Suppressor macrophage treated with lipopolysaccharide for 4 hours (primary cell): ENCODE data around the gene CEP19.
A peak's percentile ranks its signal among the peaks of the same experiment; 100 is the strongest.
"Not testable (repeated sequence)": the region's sequence is repeated elsewhere in the genome, so short reads cannot be mapped to it uniquely, and the experiment has no call there.

Experiments
- DNase-seq: peaks from one replicate; pipeline ENCODE4 v3.0.0-alpha.2; 2020

Gene CEP19, protein sequence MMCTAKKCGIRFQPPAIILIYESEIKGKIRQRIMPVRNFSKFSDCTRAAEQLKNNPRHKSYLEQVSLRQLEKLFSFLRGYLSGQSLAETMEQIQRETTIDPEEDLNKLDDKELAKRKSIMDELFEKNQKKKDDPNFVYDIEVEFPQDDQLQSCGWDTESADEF

DNA sequence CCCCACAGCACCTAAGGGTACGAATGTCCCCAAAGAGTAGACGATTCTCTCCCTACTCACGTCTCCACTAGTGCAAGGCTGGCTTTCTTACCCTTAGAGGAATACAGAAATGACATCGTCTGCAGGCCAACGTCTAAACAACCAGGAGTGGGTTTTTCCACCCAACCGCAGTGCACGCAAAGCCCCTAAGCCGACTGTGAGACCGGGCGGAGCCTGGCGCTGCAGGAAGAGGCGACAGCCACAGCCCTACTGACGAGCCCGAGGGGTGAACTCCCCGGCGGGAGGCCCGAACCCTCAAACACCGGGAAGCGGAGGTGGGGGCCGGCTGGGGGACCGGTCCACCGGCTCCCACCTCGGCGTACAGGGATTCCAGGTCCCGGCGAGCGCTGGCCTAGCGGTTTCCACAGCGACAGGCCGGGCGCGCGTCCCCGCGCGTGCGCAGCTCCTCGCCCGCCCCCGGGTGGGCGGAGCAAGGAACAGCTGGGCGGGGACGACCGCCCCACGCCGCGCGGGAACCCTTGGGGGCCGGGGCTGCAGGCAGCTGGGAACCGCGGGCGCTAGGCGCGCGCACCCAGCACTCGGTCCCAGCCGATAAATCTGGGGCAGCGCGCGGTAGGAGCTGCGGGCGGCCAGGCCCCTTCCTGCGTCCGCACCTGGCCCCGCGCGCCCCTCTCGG lies at the start of gene CEP19, which contains the start of gene PIGX:
Gene CEP19 (minus strand): TSS at position 413 of the 676 bp plus-strand sequence. CDS start 3,593 bp downstream, outside the sequence.
Gene PIGX (plus strand): TSS at position 540 of the 676 bp plus-strand sequence.
- DNase-seq = peak; percentile 93

DNA sequence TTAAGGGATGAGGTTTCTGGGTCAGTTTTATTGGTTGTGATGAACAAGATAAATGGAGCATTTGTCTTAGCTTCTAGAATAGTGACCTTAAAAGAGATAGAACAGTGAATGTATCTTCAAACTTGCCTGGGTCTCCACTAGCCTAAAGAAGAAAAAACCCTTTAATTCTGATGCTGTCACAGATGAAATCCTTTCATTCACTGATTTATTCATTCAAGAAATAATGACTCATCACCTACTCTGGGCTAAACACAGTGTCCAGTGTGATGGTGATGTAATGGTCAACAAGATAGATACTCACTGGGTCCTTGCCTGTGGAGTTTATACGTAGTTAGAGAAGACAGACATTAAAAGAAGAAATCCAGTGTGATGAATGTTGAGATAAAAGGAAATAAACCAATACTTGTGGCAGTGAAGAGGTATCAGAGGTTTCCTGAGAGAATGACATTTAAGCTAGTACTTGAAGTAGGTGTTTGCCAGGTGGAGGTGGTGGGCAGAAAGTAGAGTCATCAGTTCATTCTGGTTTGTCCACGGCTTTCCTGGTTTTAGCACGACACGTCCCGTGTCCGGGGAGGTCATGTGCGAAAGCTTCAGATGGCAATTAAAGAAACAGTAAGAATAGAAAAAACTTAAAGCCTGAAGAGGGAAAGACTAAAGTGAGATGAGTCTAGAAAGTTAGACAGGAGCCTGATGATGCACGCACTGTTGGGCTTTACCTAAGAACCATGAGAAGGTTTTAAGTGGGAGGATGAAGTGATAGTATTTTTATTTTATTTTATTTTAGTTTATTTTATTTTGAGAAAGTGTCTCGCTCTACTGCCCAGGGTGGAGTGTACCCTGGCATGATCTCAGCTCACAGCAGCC lies 46.1 kb upstream of the CEP19 start:
- peak; percentile 62 for DNase-seq

DNA sequence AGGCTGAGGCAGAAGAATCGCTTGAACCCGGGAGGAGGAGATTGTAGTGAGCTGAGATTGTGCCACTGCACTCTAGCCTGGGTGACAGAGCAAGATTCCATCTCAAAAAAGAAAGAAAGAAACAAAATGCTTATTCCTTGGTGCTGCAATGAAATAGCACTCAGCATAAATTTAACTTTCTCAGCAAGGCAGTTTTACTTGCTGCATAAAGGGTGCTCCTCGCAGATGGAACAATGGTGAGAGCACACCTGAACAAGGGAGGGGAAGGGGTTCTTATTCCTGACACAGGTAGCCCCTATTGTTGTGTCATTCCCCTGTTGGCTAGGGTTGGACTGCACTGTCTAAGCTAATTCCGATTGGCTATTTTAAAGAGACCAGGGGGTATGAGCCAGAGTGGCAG lies 44.7 kb upstream of the CEP19 start:
- DNase-seq = no peak

DNA sequence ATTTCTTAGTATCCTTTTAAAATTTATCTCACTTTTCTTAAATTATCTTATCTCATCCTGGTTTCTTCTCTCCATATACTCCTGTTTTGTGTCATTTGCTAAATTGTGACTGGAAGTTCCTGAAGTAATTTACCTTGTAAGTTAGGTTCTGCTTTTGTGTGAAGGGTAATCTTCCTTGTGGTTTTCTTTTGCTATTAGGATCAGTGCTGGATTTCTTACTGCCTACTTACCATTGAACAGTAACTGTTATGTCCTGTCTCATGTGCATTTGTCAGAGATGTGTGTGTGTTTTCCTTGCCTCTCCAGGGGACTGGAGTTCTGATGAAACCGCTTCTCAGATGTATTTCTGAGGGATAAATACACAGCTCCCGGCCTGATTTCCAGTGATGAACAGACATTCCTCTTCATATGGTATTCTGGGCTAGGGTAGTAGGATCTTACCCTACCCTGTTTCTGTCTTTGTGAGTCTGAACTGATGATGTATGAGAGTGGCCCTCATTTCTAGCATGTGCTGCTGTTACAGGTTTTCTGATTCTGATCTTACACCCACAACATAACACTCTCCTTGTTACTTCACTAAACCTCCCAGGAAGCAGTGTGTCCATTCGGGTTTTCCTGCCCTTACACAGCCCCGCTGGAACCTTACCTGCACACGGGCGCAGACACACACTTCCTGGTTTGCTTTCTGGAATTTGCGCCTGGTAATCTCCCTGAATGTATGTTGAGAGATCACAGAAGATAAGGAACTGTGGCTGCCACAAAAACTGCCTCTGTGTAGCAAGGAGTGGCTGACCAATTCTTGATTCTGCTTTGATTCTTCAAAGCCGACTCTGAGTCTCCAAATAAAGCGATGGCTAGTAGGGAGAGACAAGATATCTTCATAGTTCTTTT lies 42.3 kb upstream of the CEP19 start:
- DNase-seq = no peak

DNA sequence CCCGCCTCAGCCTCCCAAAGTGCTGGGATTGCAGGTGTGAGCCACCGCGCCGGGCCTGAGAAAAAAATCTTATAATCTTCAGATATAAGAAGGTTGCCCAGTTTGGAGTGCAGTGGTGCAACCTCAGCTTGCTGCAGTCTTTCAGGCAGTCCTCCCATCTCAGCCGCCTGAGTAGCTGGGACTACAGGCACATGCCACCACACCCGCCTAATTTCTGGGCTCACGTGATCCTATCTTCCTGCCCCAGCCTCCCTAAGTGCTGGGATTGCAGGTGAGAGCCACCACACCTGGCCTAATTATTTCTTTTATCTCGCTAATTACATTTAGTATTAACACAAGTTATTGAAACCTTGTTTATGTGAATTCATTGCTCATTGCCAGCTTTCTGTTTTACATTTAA lies 41.2 kb upstream of the CEP19 start:
- no peak for DNase-seq

DNA sequence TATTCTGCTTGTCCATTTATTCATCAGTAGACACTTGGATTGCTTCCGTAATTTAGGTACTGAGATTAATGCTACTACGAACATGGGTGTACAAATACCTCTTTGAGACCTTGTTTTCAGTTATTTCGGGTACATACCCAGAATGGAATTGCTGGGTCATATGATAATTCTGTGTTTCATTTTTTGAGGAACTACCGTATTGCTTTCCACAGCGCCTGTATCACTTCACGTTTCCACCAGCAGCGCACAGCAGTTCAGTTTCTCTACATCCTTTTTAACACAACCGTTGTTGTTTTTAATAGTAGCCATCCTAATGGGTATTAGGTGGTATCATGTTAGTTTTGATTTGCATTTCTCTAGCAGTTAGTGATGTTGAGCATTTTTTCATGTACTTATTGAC lies 37.1 kb upstream of the CEP19 start:
- peak; percentile 52 for DNase-seq

DNA sequence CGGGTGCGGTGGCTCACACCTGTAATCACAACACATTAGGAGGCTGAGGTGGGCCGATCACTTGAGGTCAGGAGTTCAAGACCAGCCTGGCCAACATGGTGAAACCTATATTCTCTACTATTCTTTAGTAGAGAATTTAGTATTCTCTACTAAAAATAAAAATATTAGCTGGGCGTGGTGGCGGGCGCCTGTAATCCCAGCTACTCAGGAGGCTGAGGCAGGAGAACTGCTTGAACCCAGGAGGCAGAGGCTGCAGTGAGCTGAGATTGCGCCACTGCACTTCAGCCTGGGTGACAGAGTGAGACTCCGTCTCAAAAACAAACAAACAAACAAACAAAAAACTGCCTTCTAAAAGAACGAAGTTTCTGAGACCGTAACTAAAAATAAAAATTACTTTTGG lies 31.5 kb upstream of the CEP19 start:
- not testable (repeated sequence) for DNase-seq

DNA sequence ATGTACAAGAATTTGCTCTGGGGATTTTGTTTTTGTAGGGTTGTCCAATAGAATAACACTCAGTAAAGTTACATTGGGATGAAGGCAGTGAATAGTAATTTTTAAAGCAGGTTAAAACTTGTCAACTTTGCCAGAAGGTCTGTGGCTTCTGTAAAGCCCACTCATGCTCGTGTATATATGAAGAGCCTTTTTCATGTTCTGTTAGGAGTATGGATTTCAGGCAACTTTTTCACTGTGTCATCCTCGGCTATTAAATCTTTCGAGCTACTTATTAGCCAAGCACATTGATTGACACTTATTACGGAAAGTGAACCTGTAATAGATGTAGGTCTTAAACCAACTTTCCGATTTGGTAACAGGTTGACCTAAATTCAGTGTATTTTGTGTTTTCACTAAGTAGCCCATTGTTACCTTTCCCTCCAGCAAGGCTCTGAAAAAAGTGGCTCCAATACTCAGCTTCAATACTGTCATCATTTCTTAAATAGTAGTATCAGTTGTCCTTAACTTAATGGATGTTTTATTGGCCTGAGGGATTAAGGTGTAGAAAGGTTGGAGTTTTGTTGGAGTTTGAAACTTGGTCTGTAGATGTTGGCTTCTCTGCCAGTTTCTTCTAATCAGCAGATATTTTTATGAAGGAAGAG lies 29.3 kb upstream of the CEP19 start:
- peak; percentile 20 for DNase-seq

DNA sequence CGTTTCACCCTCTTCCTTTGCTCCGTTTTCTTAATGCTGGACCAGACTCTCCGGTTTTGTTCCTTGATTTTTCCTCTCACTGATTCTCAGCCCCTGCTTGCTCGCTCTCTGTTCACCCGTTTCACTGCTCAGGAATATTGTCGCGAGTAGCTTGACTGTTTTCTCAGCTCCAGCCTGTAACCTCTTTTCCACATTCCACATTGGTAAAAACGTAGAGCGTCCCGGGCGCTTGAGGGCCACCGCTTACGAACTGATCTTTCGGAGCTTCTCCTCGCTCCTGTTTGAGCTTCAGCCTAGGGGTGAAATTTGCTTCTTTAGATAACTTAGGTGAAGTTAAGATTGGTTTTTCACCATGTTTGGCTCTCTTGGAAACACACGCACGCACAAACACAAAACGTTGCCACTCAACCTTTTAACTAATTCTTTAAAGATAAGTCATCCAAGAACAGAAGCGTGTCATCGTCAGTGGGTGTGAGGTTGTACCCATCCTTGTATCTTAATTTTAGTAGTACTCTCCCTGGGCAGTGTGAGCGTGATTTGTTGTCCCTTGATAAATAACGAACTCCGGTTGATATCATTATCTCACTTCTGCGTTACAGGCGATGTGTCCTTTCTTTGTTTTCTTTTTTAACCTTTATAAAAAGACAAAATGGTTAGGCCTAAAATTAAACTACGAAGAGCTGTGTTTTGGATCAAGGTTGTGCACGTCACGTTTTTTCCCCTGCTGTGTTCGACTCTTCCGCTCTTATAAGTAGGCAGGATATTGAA lies 28.6 kb upstream of the CEP19 start:
- peak; percentile 41 for DNase-seq

DNA sequence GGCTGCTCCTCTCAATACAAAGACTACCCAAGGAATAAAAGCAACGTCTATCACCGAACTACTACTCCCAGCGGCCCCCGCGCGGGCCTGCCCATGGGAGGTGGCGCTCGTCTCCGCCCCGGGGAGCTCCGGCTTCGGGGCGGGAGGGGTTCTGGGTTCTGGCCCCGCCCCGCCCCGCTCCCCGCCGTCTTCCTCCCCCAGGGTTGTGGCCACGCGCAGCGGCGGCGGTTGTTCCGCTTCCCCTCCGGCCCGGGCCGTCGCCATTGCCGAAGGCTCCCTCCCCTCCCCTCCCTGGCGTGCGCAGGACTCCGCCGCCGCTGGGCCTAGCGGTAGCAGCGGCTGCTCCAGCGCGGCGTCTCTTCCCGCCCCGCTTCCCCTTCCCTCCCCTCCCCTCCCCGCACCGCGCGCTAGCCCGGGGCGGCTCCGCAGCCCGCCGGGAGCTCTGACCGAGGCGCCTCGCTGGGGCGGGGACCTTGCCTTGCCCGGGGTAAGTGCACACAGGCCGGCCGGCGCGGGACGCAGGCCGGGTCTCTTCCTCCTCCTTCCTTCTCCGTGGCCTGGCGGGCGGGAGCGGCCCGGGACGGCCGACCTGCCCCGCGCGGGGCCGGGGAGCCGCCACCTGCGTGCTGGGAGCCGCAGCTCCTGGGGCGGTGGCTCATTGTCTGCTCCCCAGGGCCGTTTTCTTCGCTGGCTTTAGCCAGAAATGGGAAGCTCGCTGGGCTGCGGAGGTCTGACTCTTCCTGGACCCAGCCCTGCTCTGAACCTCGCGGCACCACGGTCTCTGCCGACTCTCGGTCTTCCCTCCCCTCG lies 27.8 kb upstream of the CEP19 start, which contains the start of gene PAK2:
Gene PAK2 (plus strand): TSS at position 187 of the 810 bp plus-strand sequence. CDS start 42,790 bp downstream, outside the sequence.
- DNase-seq = peak; percentile 96

DNA sequence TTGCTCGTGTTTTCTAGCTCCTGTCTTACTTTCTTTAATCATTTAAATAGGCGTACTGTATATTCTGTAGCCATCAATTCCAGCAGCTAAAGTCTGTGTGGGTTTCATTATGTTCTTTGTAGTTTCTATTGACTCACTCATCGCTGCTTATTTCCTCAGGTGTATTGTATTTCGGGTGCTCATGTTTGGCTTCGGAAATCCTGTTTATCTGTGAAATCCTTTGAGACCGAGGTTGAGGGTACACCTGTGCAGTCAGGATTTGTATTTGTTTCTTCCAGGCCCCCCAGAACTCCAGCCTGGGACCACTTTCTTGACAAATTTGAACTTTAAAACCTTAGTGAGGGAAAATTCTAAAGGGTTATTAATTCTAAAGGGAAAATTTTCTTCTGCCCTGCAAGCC lies 25.6 kb upstream of the CEP19 start:
- DNase-seq = no peak

DNA sequence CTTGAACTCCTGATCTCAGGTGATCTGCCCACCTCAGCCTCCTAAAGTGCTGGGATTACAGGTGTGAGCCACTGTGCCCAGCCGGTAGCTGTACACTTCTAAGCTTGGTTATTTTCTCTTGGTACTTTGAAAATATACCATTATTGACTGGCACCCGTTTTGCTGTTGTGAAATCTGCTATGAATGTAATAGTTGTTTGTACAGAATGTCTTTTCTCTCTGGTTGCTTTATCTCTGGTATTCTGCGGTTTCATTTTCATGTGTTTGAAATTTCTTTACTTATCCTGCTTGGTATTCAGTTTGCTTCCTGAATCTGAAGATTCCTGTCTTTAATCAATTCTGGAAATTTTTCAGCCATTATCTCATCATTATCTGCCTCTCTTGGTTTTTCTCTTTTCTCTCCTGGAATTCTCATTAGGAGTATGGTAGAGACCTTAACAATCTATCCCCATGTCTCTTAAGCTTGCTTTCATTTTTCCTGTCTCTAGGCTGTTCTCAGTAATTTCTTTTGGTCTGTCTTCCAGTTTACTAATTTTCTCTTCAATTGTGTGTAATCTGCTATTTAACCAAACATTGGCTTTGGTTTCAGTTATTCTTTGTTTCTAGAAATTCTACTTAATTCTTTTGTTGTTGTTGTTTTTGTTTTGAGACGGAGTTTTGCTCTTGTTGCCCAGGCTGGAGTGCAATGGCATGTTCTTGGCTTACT lies 24.8 kb upstream of the CEP19 start:
- DNase-seq = no peak

DNA sequence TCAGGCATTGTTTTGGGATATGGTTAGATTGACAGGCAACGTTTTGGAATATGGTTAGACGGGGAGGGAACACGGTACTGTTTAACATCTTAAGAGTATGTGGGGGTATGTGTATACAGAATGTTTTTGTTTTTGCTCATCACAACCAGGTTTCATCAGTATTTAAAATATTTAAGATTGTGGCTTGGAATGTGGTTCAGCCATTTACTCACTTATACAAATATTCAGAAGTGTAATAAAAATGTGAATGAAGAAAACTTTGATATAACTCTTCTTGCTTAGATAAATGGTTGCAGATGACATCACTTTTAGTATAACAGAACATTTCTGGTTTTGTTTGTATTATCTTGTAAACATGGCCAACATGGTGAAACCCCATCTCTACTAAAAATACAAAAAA lies 23.7 kb upstream of the CEP19 start:
- DNase-seq = no peak

DNA sequence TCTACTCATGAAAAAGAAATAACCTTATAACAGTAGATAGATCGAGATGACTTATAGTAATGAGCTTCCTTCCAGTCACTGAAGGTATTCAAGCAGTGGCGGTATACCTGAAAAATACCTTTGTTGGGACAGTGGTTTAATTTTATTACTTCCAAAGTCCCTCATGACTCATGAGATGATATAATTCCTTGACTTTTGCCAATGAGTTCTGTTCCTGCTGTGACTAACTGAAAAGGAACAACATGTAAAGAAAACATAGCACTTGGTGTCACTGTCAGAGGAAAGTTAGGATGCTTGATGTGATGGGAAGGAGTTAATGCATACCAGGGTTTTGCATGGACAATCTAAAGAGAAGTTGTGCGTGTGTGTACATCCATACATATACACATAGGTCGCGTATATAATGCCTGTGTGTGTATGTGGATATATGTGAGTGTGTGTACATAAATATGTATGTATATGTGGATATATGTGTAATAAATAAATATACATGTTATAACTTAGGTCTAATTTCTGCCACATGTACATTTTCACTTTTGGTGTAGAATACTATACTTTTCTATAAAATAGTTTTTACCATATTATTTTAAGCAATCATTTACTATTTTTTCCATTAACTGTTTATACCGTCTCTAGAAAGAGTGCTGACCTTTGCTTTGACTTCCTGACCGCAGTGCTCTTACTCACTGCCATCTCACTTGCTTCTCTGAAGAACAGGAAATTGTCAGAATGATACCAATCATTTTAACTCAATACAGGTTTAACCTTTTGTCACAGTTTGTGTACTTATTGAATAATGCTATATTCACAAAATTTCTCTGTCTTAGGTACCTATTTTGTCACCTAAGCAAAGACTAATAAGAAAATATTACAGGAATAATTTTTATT lies 15.0 kb upstream of the CEP19 start:
- peak; percentile 7 for DNase-seq

DNA sequence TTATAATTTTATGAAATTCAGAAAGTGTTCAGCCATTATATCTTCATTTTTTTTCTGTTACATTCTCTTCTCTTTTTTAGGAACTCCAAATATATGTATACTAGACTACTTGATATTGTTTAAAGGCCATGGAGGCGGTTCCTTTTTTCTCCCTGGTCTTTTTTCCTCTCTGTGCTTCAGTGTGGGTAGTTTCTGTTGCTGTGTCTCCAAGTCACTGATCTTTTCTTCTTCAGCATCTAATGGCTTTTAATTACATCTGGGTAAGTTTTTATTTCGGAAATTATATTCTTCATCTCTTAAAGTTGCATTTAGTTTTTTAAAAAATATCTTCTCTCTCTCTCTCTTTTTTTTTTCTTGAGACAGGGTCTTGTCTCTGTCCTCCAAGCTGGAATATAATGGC lies 9.0 kb upstream of the CEP19 start:
- DNase-seq = no peak

DNA sequence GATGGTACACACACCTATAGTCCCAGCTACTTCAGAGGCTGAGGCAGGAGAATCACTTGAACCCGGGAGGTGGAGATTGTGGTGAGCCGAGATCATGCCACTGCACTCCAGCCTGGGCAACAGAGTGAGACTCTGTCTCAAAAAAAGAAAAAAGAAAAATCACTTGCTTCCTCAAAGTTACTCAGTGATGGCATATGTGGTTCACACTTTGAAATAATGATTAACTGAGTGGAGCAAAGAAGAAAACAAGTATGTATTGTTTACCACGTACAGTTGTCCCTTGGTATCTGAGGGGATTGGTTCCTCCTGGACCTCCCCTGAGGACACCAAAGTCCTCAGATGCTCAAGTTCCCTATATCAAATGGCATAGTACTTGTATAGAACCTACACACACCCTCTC lies 5.1 kb upstream of the CEP19 start:
- not testable (repeated sequence) for DNase-seq

DNA sequence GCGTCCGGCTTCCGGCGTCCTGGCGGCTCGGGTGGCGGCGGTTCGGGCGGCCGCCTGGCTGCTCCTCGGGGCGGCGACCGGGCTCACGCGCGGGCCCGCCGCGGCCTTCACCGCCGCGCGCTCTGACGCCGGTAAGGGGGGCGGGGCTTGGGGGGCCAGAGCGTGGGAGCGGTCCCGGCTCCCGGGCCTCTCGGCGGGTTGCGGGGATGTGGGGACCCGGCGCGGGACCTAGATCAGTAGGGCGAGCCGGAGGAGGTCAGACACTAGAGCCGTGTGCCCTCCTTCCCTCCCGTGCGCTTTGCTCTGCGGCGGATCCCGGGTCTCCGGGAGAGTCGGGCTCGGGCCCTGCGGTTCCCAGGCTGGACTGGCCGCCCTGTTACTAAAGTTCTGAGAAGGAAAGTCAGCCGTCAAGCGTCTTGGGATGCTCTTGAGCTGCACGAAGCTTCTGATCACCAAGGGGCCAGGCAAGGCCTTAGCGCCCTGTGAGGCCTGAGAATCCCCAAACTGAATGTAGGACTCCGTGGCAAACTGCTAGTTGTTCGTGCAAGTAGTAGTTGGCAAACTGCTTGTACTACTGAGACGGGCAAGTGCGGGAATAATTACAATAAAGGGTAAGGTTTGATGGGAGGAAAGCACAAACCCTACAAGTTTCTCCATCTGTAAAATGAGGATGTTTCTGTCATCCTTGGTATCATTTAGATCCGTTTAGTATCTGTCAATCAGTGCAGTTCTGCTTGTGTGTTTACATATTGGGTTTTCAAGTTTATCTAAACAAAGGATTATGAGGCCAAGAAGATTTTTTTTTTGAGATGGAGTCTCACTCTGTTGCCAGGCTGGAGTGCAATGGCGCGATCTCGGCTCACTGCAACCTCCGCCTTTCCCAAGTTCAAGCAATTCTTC lies 714 bp upstream of the CEP19 start:
- DNase-seq = peak; percentile 78

DNA sequence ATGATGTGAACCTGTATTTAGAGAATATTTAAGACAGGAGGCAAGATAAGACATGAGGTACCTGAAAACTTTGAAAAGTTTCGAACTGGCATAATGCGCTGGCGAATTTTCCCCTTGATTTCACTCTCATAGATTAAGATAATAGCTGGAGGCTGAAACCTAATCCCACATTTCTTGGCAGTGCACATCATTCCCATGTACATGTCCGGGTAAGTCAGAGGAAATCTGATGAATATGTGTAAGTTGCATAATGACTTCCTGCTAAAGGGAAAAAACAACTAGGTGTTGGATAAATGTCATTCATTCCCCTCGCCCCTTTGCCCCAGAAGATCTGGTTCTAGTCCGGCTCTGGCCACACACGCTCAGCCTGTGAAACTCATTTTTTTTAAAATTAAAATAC lies 3.6 kb downstream of the CEP19 start:
- DNase-seq = no peak
